Endothelial cell of umbilical vein (primary cell): ENCODE results near the gene DHRS4.
"Not testable (repeated sequence)": the region's sequence is repeated elsewhere in the genome, so short reads cannot be mapped to it uniquely, and the experiment has no call there.

Experiments used
- CTCF ChIP-seq, 2 donors: IDR thresholded peaks; 1 replicate in 1 of 2; 2 replicates in 1 of 2; pipeline ENCODE4 v1.5.1; 2011; ENCODE audit warnings: low read length in 2 of 2, mild to moderate bottlenecking in 2 of 2, moderate library complexity in 2 of 2, control low read depth in 1 of 2, inconsistent platforms in 1 of 2, low read depth in 1 of 2; ENCODE audit not compliant: insufficient read depth in 1 of 2; ENCODE audit errors: extremely low read depth in 1 of 2
- EZH2 ChIP-seq: IDR thresholded peaks from 2 replicates; pipeline ENCODE4 v1.6.1; 2012; ENCODE audit warnings: borderline replicate concordance, low read depth, mild to moderate bottlenecking, moderate library complexity, low read length, inconsistent platforms; ENCODE audit not compliant: severe bottlenecking
- FOS ChIP-seq: IDR thresholded peaks from 2 replicates; pipeline ENCODE4 v1.6.1; 2011; ENCODE audit warnings: mild to moderate bottlenecking, low read length, moderate library complexity, borderline replicate concordance; ENCODE audit not compliant: insufficient read depth
- MAX ChIP-seq: IDR thresholded peaks from 2 replicates; pipeline ENCODE4 v1.6.1; 2011; ENCODE audit not compliant: insufficient read depth, insufficient read length
- MYC ChIP-seq: IDR thresholded peaks from one replicate; pipeline ENCODE4 v1.6.1; 2011; ENCODE audit warnings: mild to moderate bottlenecking, low read depth, low read length
- POLR2AphosphoS5 ChIP-seq: IDR thresholded peaks from 2 replicates; pipeline ENCODE4 v1.6.1; 2012; ENCODE audit warnings: low read depth, mild to moderate bottlenecking, control low read depth, low read length, moderate library complexity; ENCODE audit not compliant: insufficient read depth

- TF ChIP-seq CTCF (IDR thresholded peaks at IDR 0.05; ENCODE audit: extremely low read depth in 1 of 2, insufficient read depth in 1 of 2, low read depth in 1 of 2, low read length in 2 of 2); MYC; EZH2; POLR2AphosphoS5; FOS; MAX: not testable (repeated sequence)
These were observed 53.5 kb downstream of the DHRS4 start for GRCh38 chr14:24006817-24007652.
